A673 (cell line): Measurements from ENCODE around the gene GRID1. TPM values are rescaled to one million over a fixed set of nuclear protein-coding genes. Genes with fewer than 3 reads are reported as not detected.

Experiments used
- BruUV-seq: library from RNA; stranded (reverse); fragments of 400-500 nt; replicated peaks from 2 replicates; lab custom pipeline; 2021; lab: Mats Ljungman, UMichigan
- CTCF ChIA-PET: fragments of 300-600 bp; sonication (Branson Sonifier 250); formaldehyde crosslinking; loops from one replicate; lab custom pipeline; 2022; ENCODE audit warnings: antibody characterized with exemption; lab: Charles Lee
- POLR2A ChIA-PET: fragments of 300-600 bp; sonication (Branson Sonifier 250); formaldehyde crosslinking; loops from one replicate; lab custom pipeline; 2022; ENCODE audit warnings: antibody characterized with exemption; ENCODE audit not compliant: low non-redundant PET; lab: Charles Lee
- DNase-seq: peaks from one replicate; pipeline ENCODE4 v3.0.0-alpha.2; 2015; ENCODE audit warnings: low spot score
- H3K27ac ChIP-seq: fragments of 200-600 bp; sonication (generic); 2 replicates; pipeline ENCODE4 v1.5.1; 2016; ENCODE audit warnings: mixed run types, low read depth, mild to moderate bottlenecking, mixed read lengths, antibody characterized with exemption, low read length; ENCODE audit not compliant: poor library complexity, severe bottlenecking
- H3K27me3 ChIP-seq: fragments of 200-600 bp; sonication (generic); replicated peaks from 2 replicates; pipeline ENCODE4 v1.6.1; 2017; ENCODE audit warnings: mixed run types, low read depth, mild to moderate bottlenecking, mixed read lengths, antibody characterized with exemption, low read length; ENCODE audit not compliant: insufficient read depth, poor library complexity
- H3K36me3 ChIP-seq: fragments of 200-600 bp; sonication (generic); 2 replicates; pipeline ENCODE4 v1.6.1; 2016; ENCODE audit warnings: mixed run types, mild to moderate bottlenecking, mixed read lengths, antibody characterized with exemption, low read length; ENCODE audit not compliant: insufficient read depth, poor library complexity, severe bottlenecking
- H3K4me1 ChIP-seq: fragments of 200-600 bp; sonication (generic); 2 replicates; pipeline ENCODE4 v1.6.1; 2017; ENCODE audit warnings: mixed run types, mild to moderate bottlenecking, mixed read lengths, antibody characterized with exemption, low read length; ENCODE audit not compliant: insufficient read depth, poor library complexity, severe bottlenecking
- H3K4me3 ChIP-seq: fragments of 200-600 bp; sonication (generic); 2 replicates; pipeline ENCODE4 v1.5.1; 2016; ENCODE audit warnings: low read depth, mixed run types, mild to moderate bottlenecking, mixed read lengths, low read length; ENCODE audit not compliant: poor library complexity, severe bottlenecking
- H3K9me3 ChIP-seq: fragments of 200-600 bp; sonication (generic); 2 replicates; pipeline ENCODE4 v1.6.1; 2016; ENCODE audit warnings: mixed run types, low read depth, mild to moderate bottlenecking, mixed read lengths, antibody characterized with exemption, low read length; ENCODE audit not compliant: poor library complexity, severe bottlenecking
- CTCF ChIP-seq: fragments of 300-800, 200-600 bp; sonication (generic); conservative IDR thresholded peaks from 2 replicates; pipeline ENCODE4 v1.5.1; 2017; ENCODE audit warnings: low read depth, mild to moderate bottlenecking, antibody characterized with exemption, low read length, moderate library complexity, mixed read lengths
- EZH2 ChIP-seq: fragments of 200-600 bp; sonication (generic); IDR thresholded peaks from 2 replicates; pipeline ENCODE4 v1.6.1; 2017; ENCODE audit warnings: borderline replicate concordance, low read depth, mild to moderate bottlenecking, mixed read lengths, antibody characterized with exemption, low read length; ENCODE audit not compliant: poor library complexity, severe bottlenecking
- intact Hi-C: fragments of 100-400 bp; cut with micrococcal nuclease; formaldehyde crosslinking; loops from one replicate; pipeline ENCODE4 v1.10.0; 2022; ENCODE audit not compliant: unreplicated experiment
- total RNA-seq: library from RNA; stranded (reverse); gene quantifications from 2 replicates; pipeline ENCODE4 v1.2.3, GENCODE V29; 2021

Gene GRID1
- total RNA-seq, 1 experiment from 2014 or later: not detected

DNA sequence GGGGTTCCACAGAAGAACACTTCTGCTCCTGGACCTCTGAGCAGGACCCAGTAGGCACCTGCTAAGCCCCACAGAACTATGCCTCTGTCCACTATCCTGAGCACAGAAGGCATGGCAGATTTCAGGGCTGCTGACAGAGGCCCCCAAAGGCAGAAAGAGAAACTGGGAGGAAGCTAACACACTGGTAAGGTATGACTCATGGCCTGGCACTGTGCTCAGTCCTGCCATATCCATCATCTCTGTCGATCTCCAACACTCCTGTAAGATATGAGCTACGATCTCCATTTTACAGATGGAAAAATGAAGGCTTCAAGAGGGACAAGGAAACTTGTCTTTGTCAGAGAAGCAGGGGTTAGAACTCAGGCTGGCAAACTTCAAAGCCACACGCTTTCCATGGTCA, 62.2 kb downstream of the GRID1 start:
- no peaks in the 10 kb centered on the region for H3K4me1 ChIP-seq
- no peaks in the 10 kb centered on the region for H3K36me3 ChIP-seq
- no peaks in the 10 kb centered on the region for H3K9me3 ChIP-seq
- no peak for DNase-seq
- CTCF ChIA-PET: no interaction called here
- POLR2A ChIA-PET: no interaction called here
- no TSS peak for BruUV-seq
- H3K27ac ChIP-seq: no peak overlapping the region
- no peak overlapping the region for H3K4me3 ChIP-seq
- no peaks in the 10 kb centered on the region for H3K27me3 ChIP-seq
- intact Hi-C loops: no loop called here
- TF ChIP-seq EZH2 (no peak), CTCF (no peak)

DNA sequence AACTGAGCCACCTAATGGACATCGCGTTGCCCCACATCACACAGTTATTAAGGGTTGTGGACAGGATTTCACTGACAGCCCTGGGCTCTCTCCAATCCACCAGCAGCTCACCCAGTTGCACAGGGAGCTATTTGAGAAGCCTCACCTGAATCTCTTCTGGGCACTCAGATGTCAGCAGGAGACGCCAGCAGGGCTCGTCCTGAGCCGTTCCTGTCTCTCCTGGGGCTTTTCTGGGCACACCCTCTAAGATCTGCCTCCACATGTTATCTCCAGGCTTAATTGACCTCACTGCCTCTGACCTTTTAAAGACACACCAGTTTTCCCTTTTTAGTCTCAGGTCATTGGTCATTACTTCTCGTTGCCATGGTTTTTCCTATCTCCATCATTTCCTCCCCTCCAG, 63.0 kb downstream of the GRID1 start:
- Histone ChIP-seq H3K9me3 (no peaks in the 10 kb centered on the region), H3K36me3 (no peaks in the 10 kb centered on the region), H3K4me3 (no peak overlapping the region), H3K27ac (no peak overlapping the region), H3K27me3 (no peaks in the 10 kb centered on the region), H3K4me1 (no peaks in the 10 kb centered on the region)
- DNase-seq: no peak
- intact Hi-C loops: no loop called here
- CTCF ChIA-PET: no interaction called here
- BruUV-seq: no TSS peak
- no peak for TF ChIP-seq EZH2
- TF ChIP-seq CTCF: no peak
- POLR2A ChIA-PET: no interaction called here

DNA sequence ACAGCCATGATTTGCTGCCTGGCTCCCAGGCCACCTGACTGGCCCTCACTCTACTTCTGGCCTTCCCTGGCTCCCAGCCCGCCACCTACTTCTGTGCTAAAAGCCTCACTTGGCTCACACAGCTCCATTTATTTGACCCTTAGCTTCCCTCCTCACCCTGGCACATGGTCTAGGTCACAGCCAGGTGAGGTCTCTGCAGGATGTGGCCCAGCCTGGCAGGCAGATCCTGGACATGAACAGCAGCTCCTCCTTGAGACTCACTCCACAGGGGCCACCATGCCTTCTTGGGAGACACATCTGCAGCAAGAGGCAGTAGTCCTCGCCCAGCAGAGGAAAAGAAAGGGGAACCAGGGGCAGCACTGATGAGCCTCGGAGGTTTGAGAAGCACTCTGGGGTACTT, 64.6 kb downstream of the GRID1 start:
- no peak for DNase-seq
- intact Hi-C loops: no loop called here
- ChIA-PET CTCF (no interaction called here), POLR2A (no interaction called here)
- Histone ChIP-seq H3K4me3 (no peak overlapping the region), H3K36me3 (no peaks in the 10 kb centered on the region), H3K27me3 (peaks cover 10% of the 10 kb centered on the region), H3K27ac (no peak overlapping the region), H3K4me1 (no peaks in the 10 kb centered on the region), H3K9me3 (no peaks in the 10 kb centered on the region)
- TF ChIP-seq EZH2 (no peak), CTCF (no peak)
- BruUV-seq: no TSS peak
